H1 (cell line): ENCODE results near the gene MACROD1. TPM values are rescaled to one million over a fixed set of nuclear protein-coding genes. Genes with fewer than 3 reads are reported as not detected.
A peak's percentile ranks its signal among the peaks of the same experiment; 100 is the strongest.

Source experiments
- CTCF ChIA-PET: fragments of 300-600 bp; sonication (Branson Sonifier 250); formaldehyde crosslinking; loops from one replicate; lab custom pipeline; 2021; ENCODE audit not compliant: partially characterized antibody; lab: Charles Lee
- POLR2A ChIA-PET: fragments of 300-600 bp; sonication (Branson Sonifier 250); formaldehyde crosslinking; loops from one replicate; lab custom pipeline; 2021; ENCODE audit warnings: inconsistent platforms; ENCODE audit not compliant: partially characterized antibody; lab: Charles Lee
- DNase-seq, 2 experiments: peaks; one replicate each; pipeline versions ENCODE4 v3.0.0 to v3.0.0-alpha.2; 2010 to 2022; ENCODE audit warnings: low spot score in 2 of 2, low read depth in 1 of 2, mixed read lengths in 1 of 2
- FAIRE-seq: peaks from 2 replicates; lab custom pipeline; 2011; peaks lifted over from hg19 to GRCh38; lab: Jason Lieb, UNC
- H2AFZ ChIP-seq: 2 replicates; pipeline ENCODE4 v1.8.1; 2012; ENCODE audit warnings: low read length, inconsistent platforms
- H2AK5ac ChIP-seq: 2 replicates; pipeline ENCODE4 v1.6.1; 2013; ENCODE audit warnings: low read depth, low read length
- H2BK120ac ChIP-seq: replicated peaks from 2 replicates; pipeline ENCODE3; 2013; ENCODE audit warnings: low read depth, low read length, inconsistent platforms
- H2BK12ac ChIP-seq: 2 replicates; pipeline ENCODE4 v1.6.1; 2013; ENCODE audit warnings: low read depth, low read length
- H2BK15ac ChIP-seq: 2 replicates; pipeline ENCODE4 v1.6.1; 2013; ENCODE audit warnings: low read length
- H2BK20ac ChIP-seq: 2 replicates; pipeline ENCODE4 v1.6.1; 2013; ENCODE audit warnings: low read length
- H2BK5ac ChIP-seq: 2 replicates; pipeline ENCODE4 v1.6.1; 2013; ENCODE audit warnings: low read depth, low read length
- H3K14ac ChIP-seq: 2 replicates; pipeline ENCODE4 v1.6.1; 2013; ENCODE audit warnings: inconsistent platforms; ENCODE audit not compliant: insufficient read length
- H3K18ac ChIP-seq: 2 replicates; pipeline ENCODE4 v1.6.1; 2013; ENCODE audit warnings: low read length; ENCODE audit errors: extremely low read depth
- H3K23ac ChIP-seq: 2 replicates; pipeline ENCODE4 v1.6.1; 2013; ENCODE audit warnings: inconsistent platforms; ENCODE audit not compliant: insufficient read length
- H3K23me2 ChIP-seq: 2 replicates; pipeline ENCODE4 v1.6.1; 2013; ENCODE audit warnings: low read depth, low read length
- H3K27ac ChIP-seq: 2 replicates; pipeline ENCODE4 v1.6.1; 2011; ENCODE audit warnings: low read depth, low read length, inconsistent platforms
- H3K27me3 ChIP-seq, 4 experiments: replicated peaks in 1 of 4; 1 replicate in 1 of 4; 2 replicates in 3 of 4; pipeline versions ENCODE4 v1.6.1 to v1.8.1; 2011 to 2013; ENCODE audit warnings: low read length in 3 of 4, mild to moderate bottlenecking in 3 of 4, inconsistent platforms in 2 of 4, mixed read lengths in 2 of 4, moderate library complexity in 1 of 4; ENCODE audit not compliant: control insufficient read depth in 3 of 4, insufficient read depth in 3 of 4; ENCODE audit errors: extremely low read depth in 1 of 4
- H3K36me3 ChIP-seq, 4 experiments: 2 replicates each; pipeline versions ENCODE4 v1.6.1 to v1.8.1; 2011 to 2013; ENCODE audit warnings: mild to moderate bottlenecking in 4 of 4, low read length in 3 of 4, moderate library complexity in 2 of 4, control low read depth in 1 of 4, inconsistent platforms in 1 of 4; ENCODE audit not compliant: insufficient read depth in 4 of 4, control insufficient read depth in 2 of 4
- H3K4ac ChIP-seq: replicated peaks from 2 replicates; pipeline ENCODE3; 2013; ENCODE audit warnings: low read length, low read depth, mixed read lengths, inconsistent platforms; ENCODE audit not compliant: insufficient read length
- H3K4me1 ChIP-seq, 4 experiments: replicated peaks in 1 of 4; 1 replicate in 1 of 4; 2 replicates in 3 of 4; pipeline versions ENCODE4 v1.6.1 to v1.8.1; 2011 to 2013; ENCODE audit warnings: low read length in 3 of 4, inconsistent platforms in 2 of 4, mixed read lengths in 1 of 4; ENCODE audit not compliant: insufficient read depth in 4 of 4, control insufficient read depth in 3 of 4
- H3K4me2 ChIP-seq, 2 experiments: 2 replicates each; pipeline versions ENCODE4 v1.6.1 to v1.8.1; 2011 to 2013; ENCODE audit warnings: low read depth in 2 of 2, low read length in 2 of 2, control low read depth in 1 of 2, inconsistent platforms in 1 of 2, mild to moderate bottlenecking in 1 of 2; ENCODE audit not compliant: insufficient read depth in 1 of 2
- H3K4me3 ChIP-seq, 4 experiments: fragments of 200-600, 300-600 bp in 1 of 4; sonication (generic), shearing (Covaris generic), sonication (Bioruptor Twin) in 1 of 4; 2 replicates each; pipeline versions ENCODE4 v1.5.1 to v1.8.1; 2011 to 2016; ENCODE audit warnings: low read length in 4 of 4, low read depth in 3 of 4, control low read depth in 2 of 4, inconsistent platforms in 2 of 4, mild to moderate bottlenecking in 2 of 4, mixed read lengths in 1 of 4, moderate library complexity in 1 of 4; ENCODE audit not compliant: insufficient read depth in 2 of 4; ENCODE audit errors: extremely low read depth in 1 of 4
- H3K56ac ChIP-seq: replicated peaks from 2 replicates; pipeline ENCODE3; 2013; ENCODE audit warnings: low read depth, mild to moderate bottlenecking, mixed read lengths, low read length, inconsistent platforms; ENCODE audit not compliant: insufficient read length
- H3K79me1 ChIP-seq: 2 replicates; pipeline ENCODE4 v1.6.1; 2013; ENCODE audit warnings: low read depth, low read length, control low read depth
- H3K79me2 ChIP-seq, 2 experiments: 2 replicates each; pipeline versions ENCODE4 v1.6.1 to v1.8.1; 2012 to 2013; ENCODE audit warnings: low read length in 2 of 2, mild to moderate bottlenecking in 2 of 2, inconsistent platforms in 1 of 2; ENCODE audit not compliant: insufficient read depth in 2 of 2, control insufficient read depth in 1 of 2
- H3K9ac ChIP-seq, 4 experiments: replicated peaks in 1 of 4; 1 replicate in 1 of 4; 2 replicates in 3 of 4; pipeline versions ENCODE4 v1.6.1 to v1.8.1; 2011 to 2013; ENCODE audit warnings: low read depth in 3 of 4, low read length in 3 of 4, control low read depth in 2 of 4, mild to moderate bottlenecking in 2 of 4, moderate library complexity in 2 of 4, inconsistent platforms in 1 of 4; ENCODE audit errors: extremely low read depth in 1 of 4
- H3K9me3 ChIP-seq, 2 experiments: 2 replicates each; pipeline versions ENCODE4 v1.6.1 to v1.8.1; 2012 to 2013; ENCODE audit warnings: mild to moderate bottlenecking in 2 of 2, moderate library complexity in 2 of 2, control low read depth in 1 of 2, inconsistent platforms in 1 of 2, low read depth in 1 of 2, low read length in 1 of 2, mixed read lengths in 1 of 2; ENCODE audit not compliant: insufficient read depth in 2 of 2
- H4K20me1 ChIP-seq, 2 experiments: replicated peaks in 1 of 2; 2 replicates each; pipeline versions ENCODE3 to v1.8.1; 2011 to 2013; ENCODE audit warnings: inconsistent platforms in 2 of 2, low read length in 2 of 2, mild to moderate bottlenecking in 1 of 2; ENCODE audit not compliant: insufficient read depth in 2 of 2, control insufficient read depth in 1 of 2
- H4K5ac ChIP-seq: 2 replicates; pipeline ENCODE4 v1.6.1; 2013; ENCODE audit warnings: low read length, low read depth, mixed read lengths, inconsistent platforms; ENCODE audit not compliant: insufficient read length
- H4K8ac ChIP-seq: 2 replicates; pipeline ENCODE4 v1.8.0; 2013; ENCODE audit warnings: mild to moderate bottlenecking, moderate library complexity, low read length, inconsistent platforms; ENCODE audit not compliant: insufficient read depth; ENCODE audit errors: extremely low read depth
- H4K91ac ChIP-seq: replicated peaks from 2 replicates; pipeline ENCODE3; 2013; ENCODE audit warnings: low read length, mixed read lengths, inconsistent platforms; ENCODE audit not compliant: insufficient read length
- ASH2L ChIP-seq: fragments of 200-600, 300-600 bp; sonication (generic); IDR thresholded peaks from one replicate; pipeline ENCODE4 v1.7.1; 2017; ENCODE audit warnings: low read length
- KDM1A ChIP-seq: fragments of 200-600, 300-600 bp; sonication (generic); IDR thresholded peaks from 2 replicates; pipeline ENCODE4 v1.7.1; 2016; ENCODE audit warnings: mild to moderate bottlenecking, low read length, borderline replicate concordance
- MAFK ChIP-seq: IDR thresholded peaks from 2 replicates; pipeline ENCODE4 v1.6.1; 2012; ENCODE audit warnings: low read depth, mild to moderate bottlenecking, improper control_type of control experiment, low read length
- NRF1 ChIP-seq: IDR thresholded peaks from 2 replicates; pipeline ENCODE4 v1.6.1; 2011; ENCODE audit warnings: mild to moderate bottlenecking, low read depth, low read length, improper control_type of control experiment
- RXRA ChIP-seq: IDR thresholded peaks from 2 replicates; pipeline ENCODE4 v1.6.1; 2011; ENCODE audit warnings: low read depth, mild to moderate bottlenecking, low read length, moderate library complexity; ENCODE audit not compliant: insufficient read depth
- SIRT6 ChIP-seq: IDR thresholded peaks from one replicate; pipeline ENCODE4 v1.7.1; 2012; ENCODE audit warnings: low read length, inconsistent platforms
- WGBS, 2 experiments: shearing (Covaris generic) in 1 of 2; methylation state at CpG; one replicate each; pipeline versions ENCODE4 v1.1.6 to v1.1.7; 2013 to 2015; ENCODE audit warnings: low lambda C conversion rate in 2 of 2, mixed read lengths in 2 of 2, inconsistent platforms in 1 of 2, low coverage in 1 of 2, missing lambda C conversion rate in 1 of 2; ENCODE audit not compliant: insufficient replicate concordance in 2 of 2, insufficient coverage in 1 of 2, insufficient read length in 1 of 2; ENCODE audit errors: extremely low coverage in 1 of 2, missing lambda C conversion rate in 1 of 2; 5-methylcytosine and 5-hydroxymethylcytosine counted together
- polyA plus RNA-seq, 7 experiments: library from polyadenylated mRNA; depleted of rRNA in 3 of 7; stranded (reverse) in 5 of 7; unstranded in 2 of 7; fragments of >200 nt in 5 of 7; fragments of 200-250 nt in 2 of 7; gene quantifications; 1 replicate in 5 of 7; 2 replicates in 1 of 7; 4 replicates in 1 of 7; pipeline versions ENCODE4 v1.2.1 to v1.2.3, GENCODE V29; 2011 to 2013; ENCODE audit warnings: missing spikeins in 2 of 7, mixed read lengths in 2 of 7
- total RNA-seq: library from RNA; stranded (reverse); fragmentation: NEBNext Ultra II Directional; extraction: Animal tissue kit (Norgen Biotek cat#: 25700); gene quantifications from 2 replicates; pipeline ENCODE4 v1.2.1, GENCODE V29; 2021

Gene MACROD1
- total and polyA plus RNA-seq, 2 of the 8 experiments (the other 6 are each of a cell fraction or from before 2014, with no cell fraction given), result 19.5 to 34.1 TPM

DNA sequence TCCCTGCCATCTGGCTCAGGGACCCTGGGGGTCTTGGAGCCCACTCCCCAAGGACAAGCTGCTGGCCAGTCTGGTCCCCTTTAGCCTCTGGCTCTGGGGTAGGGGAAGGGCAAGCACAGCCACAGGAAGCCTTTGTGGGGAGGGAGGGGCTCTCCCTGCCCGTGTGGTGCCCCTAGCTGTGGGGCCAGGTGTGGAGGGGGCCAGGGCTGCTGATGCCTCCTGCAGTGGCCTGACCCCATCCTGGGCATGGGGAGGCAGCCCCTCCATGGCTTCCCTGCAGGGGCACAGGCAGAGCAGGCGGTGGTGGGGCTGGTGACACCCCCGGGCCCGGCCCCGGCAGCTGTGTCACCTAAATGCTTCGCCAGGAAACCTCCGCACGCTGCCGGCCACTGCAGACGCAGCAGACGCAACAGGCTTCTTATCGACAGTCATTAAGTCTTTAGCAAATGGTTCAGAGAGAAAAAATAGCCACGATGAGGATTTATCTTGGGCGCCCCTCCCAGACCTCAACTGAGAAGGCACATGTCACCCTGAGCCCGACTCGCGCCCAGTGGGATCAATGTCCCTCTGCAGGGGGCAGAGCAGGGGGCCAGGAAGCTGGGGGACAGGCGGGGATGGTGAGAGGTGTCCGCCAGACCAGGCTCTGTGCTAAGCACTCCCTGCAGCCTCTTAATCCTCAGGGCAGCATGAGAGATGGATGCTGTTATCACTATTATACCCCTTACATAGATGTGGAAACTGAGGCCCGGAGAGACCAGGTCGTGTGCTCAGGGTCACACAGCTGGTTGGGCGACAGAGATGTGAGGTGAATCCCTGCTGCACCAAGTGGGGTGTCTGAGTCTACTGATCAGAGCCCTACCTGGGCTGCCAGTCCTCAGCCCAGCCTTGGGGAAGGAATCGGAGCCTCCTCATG, 96.3 kb downstream of the MACROD1 start:
- Histone ChIP-seq H3K9me3 (no peaks in the 10 kb centered on the region), H3K4me1 (peaks cover 0 to 13% (median 4%) of the 10 kb centered on the region in 4 experiments; a peak in 4 of 7 replicates), H4K5ac (no peak overlapping the region), H3K79me1 (no peaks in the 10 kb centered on the region), H3K4ac (no peak overlapping the region), H3K9ac (no peak overlapping the region), H3K79me2 (no peaks in the 10 kb centered on the region), H3K14ac (no peak overlapping the region), H3K36me3 (no peaks in the 10 kb centered on the region), H2BK5ac (no peak overlapping the region), H2AFZ (no peak overlapping the region), H3K4me3 (no peak overlapping the region), H3K27me3 (peaks cover 2 to 63% (median 36%) of the 10 kb centered on the region in 4 experiments), H3K56ac (no peak overlapping the region), H2BK12ac (no peak overlapping the region), H4K20me1 (peaks cover 8 to 20% of the 10 kb centered on the region in 2 experiments), H2BK20ac (no peak overlapping the region), H3K23me2 (no peaks in the 10 kb centered on the region), H3K27ac (no peak overlapping the region)
- 85% methylated on average over 20 of the region's 23 CpGs; no CpG with 5 or more reads in 1 of the 2 experiments for WGBS, 2 experiments
- CTCF ChIA-PET, result interaction anchor here (0.7 to 2.1 kb wide), 18 partner anchors 9 to 83 kb away, joined by 3 to 10 read pairs (median 4); no protein-coding TSS in a partner anchor
- POLR2A ChIA-PET, result interaction anchor here (1.5 kb wide), 2 partner anchors 9 to 79 kb away, joined by 3 to 4 read pairs; no protein-coding TSS in a partner anchor
- peak; percentile 73; the same call in 1 of the 2 replicates for TF ChIP-seq KDM1A
- TF ChIP-seq SIRT6, result no peak
- no peak for TF ChIP-seq NRF1
- TF ChIP-seq RXRA, result no peak
- TF ChIP-seq ASH2L, result no peak
- TF ChIP-seq MAFK, result no peak
- TF ChIP-seq, all 59 proteins: peak for 1
- DNase-seq (no peak), FAIRE-seq (no peak)
- no peak overlapping the region for H3K18ac ChIP-seq
- no peak overlapping the region for H2BK15ac ChIP-seq
- no peak overlapping the region for H4K8ac ChIP-seq
- no peak overlapping the region for H3K4me2 ChIP-seq
- no peak overlapping the region for H3K23ac ChIP-seq
- H4K91ac ChIP-seq, result no peak overlapping the region
- no peak overlapping the region for H2BK120ac ChIP-seq
- H2AK5ac ChIP-seq, result no peak overlapping the region
